Calu3 (cell line): ENCODE measurements around the gene GTPBP4. TPM values are rescaled to one million over a fixed set of nuclear protein-coding genes. Genes with fewer than 3 reads are reported as not detected.

Experiments
- BruUV-seq: library from RNA; stranded (reverse); fragments of 400-500 nt; replicated peaks from 2 replicates; lab custom pipeline; 2021; lab: Mats Ljungman, UMichigan
- CTCF ChIA-PET: fragments of 300-600 bp; sonication (Branson Sonifier 250); formaldehyde crosslinking; loops from one replicate; lab custom pipeline; 2022; ENCODE audit warnings: antibody characterized with exemption; lab: Charles Lee
- DNase-seq: peaks from one replicate; pipeline ENCODE4 v3.0.0; 2022
- H3K27ac Mint-ChIP-seq: one replicate; pipeline ENCODE4 v1.8.0; 2022; ENCODE audit warnings: mixed read lengths; ENCODE audit not compliant: unreplicated experiment
- H3K27me3 Mint-ChIP-seq: one replicate; pipeline ENCODE4 v1.8.0; 2022; ENCODE audit warnings: mixed read lengths; ENCODE audit not compliant: unreplicated experiment
- H3K36me3 Mint-ChIP-seq: one replicate; pipeline ENCODE4 v1.8.0; 2022; ENCODE audit warnings: mild to moderate bottlenecking, moderate library complexity, mixed read lengths; ENCODE audit not compliant: insufficient read depth, unreplicated experiment
- H3K4me1 Mint-ChIP-seq: one replicate; pipeline ENCODE4 v1.8.0; 2022; ENCODE audit warnings: mild to moderate bottlenecking, low read depth, mixed read lengths; ENCODE audit not compliant: unreplicated experiment
- H3K4me3 Mint-ChIP-seq: one replicate; pipeline ENCODE4 v1.8.0; 2022; ENCODE audit warnings: mild to moderate bottlenecking, low read depth, moderate library complexity, mixed read lengths; ENCODE audit not compliant: unreplicated experiment
- H3K9me3 Mint-ChIP-seq: one replicate; pipeline ENCODE4 v1.8.0; 2022; ENCODE audit warnings: low read depth, mixed read lengths; ENCODE audit not compliant: unreplicated experiment
- CTCF ChIP-seq: fragments of 200-600 bp; IDR thresholded peaks from one replicate; pipeline ENCODE4 v1.8.0; 2022; ENCODE audit warnings: antibody characterized with exemption; ENCODE audit not compliant: unreplicated experiment
- intact Hi-C: fragments of 100-400 bp; cut with micrococcal nuclease; formaldehyde crosslinking; loops from one replicate; pipeline ENCODE4 v1.10.0; 2022; ENCODE audit not compliant: unreplicated experiment
- total RNA-seq: library from RNA; stranded (reverse); gene quantifications from 2 replicates; pipeline ENCODE4 v1.2.3, GENCODE V29; 2022

GTPBP4 gene
- total RNA-seq, 1 experiment from 2014 or later = 123 TPM

GRCh38 chr10:974038-974784, 14.0 kb upstream of the GTPBP4 start:
- H3K4me3 Mint-ChIP-seq = no peak overlapping the region
- H3K36me3 Mint-ChIP-seq = peaks cover 31% of the 10 kb centered on the region
- peak overlapping the region; percentile 91 for H3K27ac Mint-ChIP-seq
- H3K4me1 Mint-ChIP-seq = peaks cover 49% of the 10 kb centered on the region
- H3K9me3 Mint-ChIP-seq = peaks cover 11% of the 10 kb centered on the region
- H3K27me3 Mint-ChIP-seq = no peaks in the 10 kb centered on the region
- intact Hi-C loops = loop anchor here (1.0 kb wide), 1 partner anchor 10 kb away; no protein-coding TSS in a partner anchor
- BruUV-seq = TSS peak; percentile 78
- peak; percentile 79 for DNase-seq
- CTCF ChIA-PET = interaction anchor here (2.1 to 2.2 kb wide), 2 partner anchors 10 to 12 kb away, joined by 10 to 12 read pairs; no protein-coding TSS in a partner anchor
- TF ChIP-seq CTCF = no peak

- BruUV-seq = no TSS peak
- Mint-ChIP-seq H3K27me3 (no peaks in the 10 kb centered on the region), H3K4me1 (peaks cover 49% of the 10 kb centered on the region), H3K27ac (peak overlapping the region; percentile 91), H3K36me3 (peaks cover 31% of the 10 kb centered on the region), H3K9me3 (peaks cover 12% of the 10 kb centered on the region), H3K4me3 (no peak overlapping the region)
- TF ChIP-seq CTCF = no peak
- CTCF ChIA-PET = interaction anchor here (2.1 to 2.2 kb wide), 2 partner anchors 9 to 12 kb away, joined by 10 to 12 read pairs; no protein-coding TSS in a partner anchor
- intact Hi-C loops = loop anchor here (1.0 kb wide), 1 partner anchor 10 kb away; no protein-coding TSS in a partner anchor
- DNase-seq = no peak
Observed at GRCh38 chr10:974785-975074, 13.5 kb upstream of the GTPBP4 start.

- BruUV-seq = no TSS peak
- Mint-ChIP-seq H3K27me3 (no peaks in the 10 kb centered on the region), H3K36me3 (peaks cover 34% of the 10 kb centered on the region), H3K4me1 (peaks cover 33% of the 10 kb centered on the region), H3K27ac (no peak overlapping the region), H3K9me3 (peaks cover 18% of the 10 kb centered on the region), H3K4me3 (no peak overlapping the region)
- no peak for DNase-seq
- CTCF ChIA-PET = no interaction called here
- no peak for TF ChIP-seq CTCF
- intact Hi-C loops = no loop called here
Observed at GRCh38 chr10:976316-976715, 11.9 kb upstream of the GTPBP4 start.

GRCh38 chr10:978826-979421, 9.3 kb upstream of the GTPBP4 start:
- no peaks in the 10 kb centered on the region for H3K27me3 Mint-ChIP-seq
- no peak for DNase-seq
- H3K4me3 Mint-ChIP-seq = no peak overlapping the region
- H3K9me3 Mint-ChIP-seq = peaks cover 18% of the 10 kb centered on the region
- CTCF ChIA-PET = no interaction called here
- peaks cover 36% of the 10 kb centered on the region for H3K36me3 Mint-ChIP-seq
- H3K27ac Mint-ChIP-seq = no peak overlapping the region
- H3K4me1 Mint-ChIP-seq = peaks cover 15% of the 10 kb centered on the region
- TF ChIP-seq CTCF = no peak
- BruUV-seq = no TSS peak
- intact Hi-C loops = no loop called here
